Panc1 (cell line): ENCODE measurements around the gene BTRC. TPM values are rescaled to one million over a fixed set of nuclear protein-coding genes. Genes with fewer than 3 reads are reported as not detected.
"Not testable (repeated sequence)": the region's sequence is repeated elsewhere in the genome, so short reads cannot be mapped to it uniquely, and the experiment has no call there.

Experiments used
- ATAC-seq: fragments of 200-7000 bp; cut with Tn5 transposase; 2 replicates; pipeline ENCODE4 v1.9.1; 2020; ENCODE audit warnings: mild to moderate bottlenecking, moderate library complexity
- BruUV-seq: library from RNA; stranded (reverse); fragments of 400-500 nt; replicated peaks from 2 replicates; lab custom pipeline; 2021; lab: Mats Ljungman, UMichigan
- CTCF ChIA-PET: fragments of 300-600 bp; sonication (Branson Sonifier 250); formaldehyde crosslinking; loops from one replicate; lab custom pipeline; 2022; ENCODE audit warnings: antibody characterized with exemption; lab: Charles Lee
- POLR2A ChIA-PET: fragments of 300-600 bp; sonication (Branson Sonifier 250); formaldehyde crosslinking; loops from one replicate; lab custom pipeline; 2022; ENCODE audit warnings: antibody characterized with exemption; lab: Charles Lee
- DNase-seq: peaks from one replicate; pipeline ENCODE4 v3.0.0-alpha.2; 2010; ENCODE audit warnings: low read depth, low spot score
- H3K27ac ChIP-seq: 2 replicates; pipeline ENCODE4 v1.5.1; 2011; ENCODE audit warnings: mild to moderate bottlenecking, low read length, inconsistent platforms
- H3K27me3 ChIP-seq: fragments of 200-500 bp; sonication (Bioruptor generic); 2 replicates; pipeline ENCODE4 v1.6.0; 2014; ENCODE audit warnings: low read length, inconsistent platforms; ENCODE audit not compliant: control insufficient read depth, insufficient read depth
- H3K36me3 ChIP-seq: fragments of 200-500 bp; sonication (Bioruptor generic); 2 replicates; pipeline ENCODE4 v1.5.1; 2014; ENCODE audit warnings: inconsistent platforms, mild to moderate bottlenecking, low read length, moderate library complexity; ENCODE audit not compliant: control insufficient read depth, insufficient read depth
- H3K4me1 ChIP-seq: 2 replicates; pipeline ENCODE4 v1.5.1; 2011; ENCODE audit warnings: inconsistent platforms, mild to moderate bottlenecking, low read length, moderate library complexity; ENCODE audit not compliant: control insufficient read depth, insufficient read depth
- H3K4me3 ChIP-seq, 2 experiments: 2 replicates each; pipeline ENCODE4 v1.5.1; 2011 to 2012; ENCODE audit warnings: low read depth in 2 of 2, low read length in 2 of 2, mild to moderate bottlenecking in 2 of 2, inconsistent platforms in 1 of 2, moderate library complexity in 1 of 2
- H3K9me3 ChIP-seq: fragments of 200-500 bp; sonication (Bioruptor generic); 2 replicates; pipeline ENCODE4 v1.5.1; 2014; ENCODE audit warnings: low read depth, mild to moderate bottlenecking, inconsistent platforms, low read length, moderate library complexity; ENCODE audit not compliant: control insufficient read depth, insufficient read depth
- POLR2AphosphoS5 ChIP-seq: IDR thresholded peaks from 2 replicates; pipeline ENCODE4 v1.6.1; 2012; ENCODE audit warnings: mild to moderate bottlenecking, low read depth, low read length, moderate library complexity
- SIN3A ChIP-seq: IDR thresholded peaks from 2 replicates; pipeline ENCODE4 v1.6.1; 2012; ENCODE audit warnings: low read depth, mild to moderate bottlenecking, low read length, moderate library complexity, borderline replicate concordance; ENCODE audit not compliant: insufficient read depth
- TCF7L2 ChIP-seq: IDR thresholded peaks from 2 replicates; pipeline ENCODE4 v1.6.1; 2011; ENCODE audit warnings: mild to moderate bottlenecking, low read depth, low read length, inconsistent platforms
- in situ Hi-C: cut with HindIII; loops from 2 replicates; pipeline ENCODE4 v1.10.0; 2016; ENCODE audit warnings: low sequenced_read_pairs, low pct_unique_long_range_greater_than_20kb
- intact Hi-C: fragments of 100-400 bp; cut with micrococcal nuclease; formaldehyde crosslinking; loops from one replicate; pipeline ENCODE4 v1.10.0; 2022; ENCODE audit not compliant: unreplicated experiment
- total RNA-seq: library from RNA; stranded (reverse); gene quantifications from one replicate; pipeline ENCODE4 v1.2.1, GENCODE V29; 2021; ENCODE audit not compliant: unreplicated experiment
- TF ChIP-seq, protein P1 (sequence below), 2 experiments: IDR thresholded peaks; 2 replicates each; pipeline ENCODE4 v1.6.1; 2011 to 2012; ENCODE audit warnings: low read depth in 2 of 2, control low read depth in 1 of 2, low read length in 1 of 2, mild to moderate bottlenecking in 1 of 2, moderate library complexity in 1 of 2; ENCODE audit not compliant: insufficient read depth in 1 of 2
- TF ChIP-seq, protein P2 (sequence below): fragments of 450-650 bp; IDR thresholded peaks from 2 replicates; pipeline ENCODE4 v1.5.1; 2017; ENCODE audit warnings: mild to moderate bottlenecking

BTRC gene
- total RNA-seq, 1 experiment from 2014 or later: 22.1 TPM

DNA sequence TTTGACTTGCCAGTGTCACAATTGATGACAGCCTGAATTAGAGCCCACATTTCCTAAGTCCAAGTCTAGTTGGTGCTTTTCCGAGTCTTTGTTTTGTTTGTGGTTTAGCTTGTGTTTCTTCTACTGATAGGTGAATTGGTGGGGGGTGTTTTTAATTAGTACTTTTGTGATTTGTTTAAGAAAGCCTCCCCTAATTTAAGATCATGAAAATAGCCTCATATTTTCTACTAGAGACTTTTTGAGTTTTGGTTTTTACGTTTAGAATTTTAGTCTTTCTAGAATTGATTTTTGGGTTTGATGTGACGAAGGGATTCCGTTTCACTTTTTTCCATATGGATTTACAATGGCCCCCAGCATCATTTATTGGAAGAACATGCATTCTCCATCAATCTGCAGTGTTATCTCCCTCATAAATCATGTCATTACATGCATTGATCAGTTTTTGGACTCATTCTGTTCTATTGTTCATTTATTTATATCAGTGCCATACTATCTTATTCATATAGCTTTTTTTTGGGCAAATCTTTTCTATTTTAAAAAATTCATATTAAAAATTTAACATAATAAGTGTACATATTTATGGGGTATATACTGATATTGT lies 32.8 kb downstream of the BTRC start:
- Histone ChIP-seq H3K27ac (no peak overlapping the region), H3K4me3 (no peak overlapping the region), H3K36me3 (no peaks in the 10 kb centered on the region), H3K9me3 (no peaks in the 10 kb centered on the region), H3K4me1 (no peaks in the 10 kb centered on the region), H3K27me3 (no peaks in the 10 kb centered on the region)
- intact Hi-C loops: no loop called here
- no peak for ATAC-seq
- DNase-seq: no peak
- CTCF ChIA-PET: no interaction called here
- in situ Hi-C loops: no loop called here
- TF ChIP-seq, protein P1, sequence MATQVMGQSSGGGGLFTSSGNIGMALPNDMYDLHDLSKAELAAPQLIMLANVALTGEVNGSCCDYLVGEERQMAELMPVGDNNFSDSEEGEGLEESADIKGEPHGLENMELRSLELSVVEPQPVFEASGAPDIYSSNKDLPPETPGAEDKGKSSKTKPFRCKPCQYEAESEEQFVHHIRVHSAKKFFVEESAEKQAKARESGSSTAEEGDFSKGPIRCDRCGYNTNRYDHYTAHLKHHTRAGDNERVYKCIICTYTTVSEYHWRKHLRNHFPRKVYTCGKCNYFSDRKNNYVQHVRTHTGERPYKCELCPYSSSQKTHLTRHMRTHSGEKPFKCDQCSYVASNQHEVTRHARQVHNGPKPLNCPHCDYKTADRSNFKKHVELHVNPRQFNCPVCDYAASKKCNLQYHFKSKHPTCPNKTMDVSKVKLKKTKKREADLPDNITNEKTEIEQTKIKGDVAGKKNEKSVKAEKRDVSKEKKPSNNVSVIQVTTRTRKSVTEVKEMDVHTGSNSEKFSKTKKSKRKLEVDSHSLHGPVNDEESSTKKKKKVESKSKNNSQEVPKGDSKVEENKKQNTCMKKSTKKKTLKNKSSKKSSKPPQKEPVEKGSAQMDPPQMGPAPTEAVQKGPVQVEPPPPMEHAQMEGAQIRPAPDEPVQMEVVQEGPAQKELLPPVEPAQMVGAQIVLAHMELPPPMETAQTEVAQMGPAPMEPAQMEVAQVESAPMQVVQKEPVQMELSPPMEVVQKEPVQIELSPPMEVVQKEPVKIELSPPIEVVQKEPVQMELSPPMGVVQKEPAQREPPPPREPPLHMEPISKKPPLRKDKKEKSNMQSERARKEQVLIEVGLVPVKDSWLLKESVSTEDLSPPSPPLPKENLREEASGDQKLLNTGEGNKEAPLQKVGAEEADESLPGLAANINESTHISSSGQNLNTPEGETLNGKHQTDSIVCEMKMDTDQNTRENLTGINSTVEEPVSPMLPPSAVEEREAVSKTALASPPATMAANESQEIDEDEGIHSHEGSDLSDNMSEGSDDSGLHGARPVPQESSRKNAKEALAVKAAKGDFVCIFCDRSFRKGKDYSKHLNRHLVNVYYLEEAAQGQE (IDR thresholded peaks at IDR 0.05; ENCODE audit: insufficient read depth in 1 of 2, low read depth in 2 of 2, low read length in 1 of 2): no peak
- TF ChIP-seq SIN3A (no peak), TCF7L2 (no peak), POLR2AphosphoS5 (no peak)
- TF ChIP-seq, protein P2, sequence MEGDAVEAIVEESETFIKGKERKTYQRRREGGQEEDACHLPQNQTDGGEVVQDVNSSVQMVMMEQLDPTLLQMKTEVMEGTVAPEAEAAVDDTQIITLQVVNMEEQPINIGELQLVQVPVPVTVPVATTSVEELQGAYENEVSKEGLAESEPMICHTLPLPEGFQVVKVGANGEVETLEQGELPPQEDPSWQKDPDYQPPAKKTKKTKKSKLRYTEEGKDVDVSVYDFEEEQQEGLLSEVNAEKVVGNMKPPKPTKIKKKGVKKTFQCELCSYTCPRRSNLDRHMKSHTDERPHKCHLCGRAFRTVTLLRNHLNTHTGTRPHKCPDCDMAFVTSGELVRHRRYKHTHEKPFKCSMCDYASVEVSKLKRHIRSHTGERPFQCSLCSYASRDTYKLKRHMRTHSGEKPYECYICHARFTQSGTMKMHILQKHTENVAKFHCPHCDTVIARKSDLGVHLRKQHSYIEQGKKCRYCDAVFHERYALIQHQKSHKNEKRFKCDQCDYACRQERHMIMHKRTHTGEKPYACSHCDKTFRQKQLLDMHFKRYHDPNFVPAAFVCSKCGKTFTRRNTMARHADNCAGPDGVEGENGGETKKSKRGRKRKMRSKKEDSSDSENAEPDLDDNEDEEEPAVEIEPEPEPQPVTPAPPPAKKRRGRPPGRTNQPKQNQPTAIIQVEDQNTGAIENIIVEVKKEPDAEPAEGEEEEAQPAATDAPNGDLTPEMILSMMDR: no peak
- POLR2A ChIA-PET: no interaction called here
- BruUV-seq: no TSS peak

DNA sequence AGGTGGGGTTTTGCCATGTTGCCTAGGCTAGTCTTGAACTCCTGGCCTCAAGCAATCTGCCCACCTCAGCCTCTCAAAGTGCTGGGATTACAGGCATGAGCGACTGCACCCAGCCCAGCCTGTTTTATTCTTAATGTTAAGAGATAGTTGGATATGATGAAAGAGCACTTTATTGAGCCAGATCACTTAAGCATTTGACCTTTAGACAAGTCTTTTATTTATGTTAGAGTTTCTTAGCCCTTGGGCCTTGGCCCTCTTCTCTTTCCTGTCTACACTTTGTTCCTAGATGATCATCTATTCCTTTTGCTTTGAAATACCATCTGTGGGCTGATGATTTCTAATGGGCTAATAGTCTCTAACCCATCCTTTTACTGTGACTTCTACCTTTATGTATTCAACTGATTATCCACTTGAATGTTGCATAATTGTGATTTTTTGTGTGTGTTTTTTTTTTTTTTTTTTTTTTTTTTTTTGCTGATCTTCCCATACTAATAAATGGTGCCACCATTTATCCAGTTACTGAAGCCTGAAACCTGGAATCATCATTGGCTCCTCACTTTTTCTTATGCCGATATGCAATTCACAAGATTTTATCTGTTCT lies 34.8 kb downstream of the BTRC start:
- TF ChIP-seq, protein P2: no peak
- TF ChIP-seq POLR2AphosphoS5 (no peak), SIN3A (no peak), TCF7L2 (no peak)
- TF ChIP-seq, protein P1 (IDR thresholded peaks at IDR 0.05; ENCODE audit: insufficient read depth in 1 of 2, low read depth in 2 of 2, low read length in 1 of 2): no peak
- Histone ChIP-seq H3K4me1 (no peaks in the 10 kb centered on the region), H3K36me3 (no peaks in the 10 kb centered on the region), H3K9me3 (no peaks in the 10 kb centered on the region), H3K27me3 (no peaks in the 10 kb centered on the region), H3K4me3 (no peak overlapping the region), H3K27ac (no peak overlapping the region)
- ChIA-PET POLR2A (interaction anchor here (0.9 kb wide), 1 partner anchor 1141 kb away, joined by 8 read pairs; no protein-coding TSS in a partner anchor), CTCF (no interaction called here)
- intact Hi-C loops (no loop called here), in situ Hi-C loops (no loop called here)
- BruUV-seq: no TSS peak
- ATAC-seq: no peak
- DNase-seq: no peak

DNA sequence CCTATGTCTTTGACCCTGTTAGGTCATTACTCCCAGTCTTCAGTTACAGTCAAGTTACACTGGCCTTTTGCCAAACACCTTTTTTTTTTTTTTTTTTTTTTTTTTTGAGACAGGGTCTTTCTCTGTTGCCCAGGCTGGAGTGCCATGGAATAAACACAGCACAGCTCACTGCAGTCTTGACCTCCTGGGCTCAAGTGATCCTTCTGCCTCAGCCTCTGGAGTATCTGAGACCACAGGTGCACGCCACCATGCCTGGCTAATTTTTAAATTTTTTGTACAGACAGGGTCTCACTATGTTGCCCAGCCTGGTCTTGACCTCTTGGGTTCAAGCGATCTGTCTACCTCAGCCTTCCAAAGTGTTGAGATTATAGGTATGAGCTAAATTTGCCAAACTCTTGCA lies 35.6 kb downstream of the BTRC start:
- DNase-seq, BruUV-seq, CTCF ChIA-PET, H3K27ac ChIP-seq, H3K36me3 ChIP-seq, ATAC-seq, H3K9me3 ChIP-seq, H3K4me1 ChIP-seq, POLR2A ChIA-PET, H3K4me3 ChIP-seq, intact Hi-C loops, H3K27me3 ChIP-seq, in situ Hi-C loops: not testable (repeated sequence)
